ENCODE results near the gene NELL1. TPM values are rescaled to one million over a fixed set of nuclear protein-coding genes. Genes with fewer than 3 reads are reported as not detected.

The NELL1 gene
- total RNA-seq, 1 experiment from 2014 or later = 0.19 TPM

- Histone ChIP-seq H3K27ac (ENCODE audit: low read length) (no peak overlapping the region), H3K9ac (ENCODE audit: low read length) (no peak overlapping the region), H3K79me2 (ENCODE audit: low read length) (no peaks in the 10 kb centered on the region), H2AFZ (ENCODE audit: low read length) (no peak overlapping the region), H3K36me3 (ENCODE audit: insufficient read depth, low read length) (no peaks in the 10 kb centered on the region), H3K9me3 (ENCODE audit: low read length) (no peaks in the 10 kb centered on the region), H3K27me3 (ENCODE audit: low read length) (no peaks in the 10 kb centered on the region), H3K4me3 (ENCODE audit: low read length) (no peak overlapping the region), H3K4me1 (ENCODE audit: low read length) (peaks cover 5% of the 10 kb centered on the region), H3K4me2 (ENCODE audit: low read depth, low read length, poor library complexity, severe bottlenecking) (no peak overlapping the region), H3K9me2 (replicated peaks; ENCODE audit: insufficient read depth, low read length) (no peaks in the 10 kb centered on the region), H4K20me1 (ENCODE audit: insufficient read depth, low read depth, low read length) (no peaks in the 10 kb centered on the region)
- no peak for DNase-seq
Observed at GRCh38 chr11:21398195-21398594, 728.8 kb downstream of the NELL1 start.

GRCh38 chr11:21401496-21401895 is 732.1 kb downstream of the NELL1 start:
- Histone ChIP-seq H4K20me1 (ENCODE audit: insufficient read depth, low read depth, low read length) (no peaks in the 10 kb centered on the region), H3K36me3 (ENCODE audit: insufficient read depth, low read length) (no peaks in the 10 kb centered on the region), H3K9me2 (replicated peaks; ENCODE audit: insufficient read depth, low read length) (no peaks in the 10 kb centered on the region), H3K4me3 (ENCODE audit: low read length) (no peak overlapping the region), H3K4me1 (ENCODE audit: low read length) (peaks cover 23% of the 10 kb centered on the region), H3K4me2 (ENCODE audit: low read depth, low read length, poor library complexity, severe bottlenecking) (no peak overlapping the region), H3K9ac (ENCODE audit: low read length) (no peak overlapping the region), H3K27me3 (ENCODE audit: low read length) (no peaks in the 10 kb centered on the region), H3K79me2 (ENCODE audit: low read length) (no peaks in the 10 kb centered on the region), H3K9me3 (ENCODE audit: low read length) (no peaks in the 10 kb centered on the region), H2AFZ (ENCODE audit: low read length) (no peak overlapping the region), H3K27ac (ENCODE audit: low read length) (no peak overlapping the region)
- no peak for DNase-seq

GRCh38 chr11:21402274-21402673 is 732.9 kb downstream of the NELL1 start:
- no peaks in the 10 kb centered on the region for H3K36me3 ChIP-seq (ENCODE audit: insufficient read depth, low read length)
- no peak overlapping the region for H3K9ac ChIP-seq (ENCODE audit: low read length)
- no peaks in the 10 kb centered on the region for H3K79me2 ChIP-seq (ENCODE audit: low read length)
- no peak overlapping the region for H3K27ac ChIP-seq (ENCODE audit: low read length)
- H3K9me3 ChIP-seq (ENCODE audit: low read length) = no peaks in the 10 kb centered on the region
- H3K4me1 ChIP-seq (ENCODE audit: low read length) = peaks cover 23% of the 10 kb centered on the region
- no peak overlapping the region for H3K4me2 ChIP-seq (ENCODE audit: low read depth, low read length, poor library complexity, severe bottlenecking)
- no peaks in the 10 kb centered on the region for H3K9me2 ChIP-seq (replicated peaks; ENCODE audit: insufficient read depth, low read length)
- no peaks in the 10 kb centered on the region for H4K20me1 ChIP-seq (ENCODE audit: insufficient read depth, low read depth, low read length)
- H3K27me3 ChIP-seq (ENCODE audit: low read length) = no peaks in the 10 kb centered on the region
- no peak overlapping the region for H3K4me3 ChIP-seq (ENCODE audit: low read length)
- DNase-seq = no peak
- H2AFZ ChIP-seq (ENCODE audit: low read length) = no peak overlapping the region

- Histone ChIP-seq H3K9me3 (ENCODE audit: low read length) (no peaks in the 10 kb centered on the region), H3K4me1 (ENCODE audit: low read length) (peaks cover 23% of the 10 kb centered on the region), H3K36me3 (ENCODE audit: insufficient read depth, low read length) (no peaks in the 10 kb centered on the region), H2AFZ (ENCODE audit: low read length) (no peak overlapping the region), H3K27ac (ENCODE audit: low read length) (no peak overlapping the region), H4K20me1 (ENCODE audit: insufficient read depth, low read depth, low read length) (no peaks in the 10 kb centered on the region), H3K4me3 (ENCODE audit: low read length) (no peak overlapping the region), H3K27me3 (ENCODE audit: low read length) (no peaks in the 10 kb centered on the region), H3K9me2 (replicated peaks; ENCODE audit: insufficient read depth, low read length) (no peaks in the 10 kb centered on the region), H3K4me2 (ENCODE audit: low read depth, low read length, poor library complexity, severe bottlenecking) (peak overlapping the region; percentile 36), H3K79me2 (ENCODE audit: low read length) (no peaks in the 10 kb centered on the region), H3K9ac (ENCODE audit: low read length) (no peak overlapping the region)
- DNase-seq = no peak
Observed at GRCh38 chr11:21403069-21403468, 733.7 kb downstream of the NELL1 start.

- Histone ChIP-seq H3K79me2 (ENCODE audit: low read length) (no peaks in the 10 kb centered on the region), H3K4me2 (ENCODE audit: low read depth, low read length, poor library complexity, severe bottlenecking) (no peak overlapping the region), H3K27ac (ENCODE audit: low read length) (no peak overlapping the region), H3K4me3 (ENCODE audit: low read length) (no peak overlapping the region), H3K27me3 (ENCODE audit: low read length) (no peaks in the 10 kb centered on the region), H4K20me1 (ENCODE audit: insufficient read depth, low read depth, low read length) (no peaks in the 10 kb centered on the region), H3K4me1 (ENCODE audit: low read length) (peaks cover 23% of the 10 kb centered on the region), H3K9me2 (replicated peaks; ENCODE audit: insufficient read depth, low read length) (no peaks in the 10 kb centered on the region), H3K9ac (ENCODE audit: low read length) (no peak overlapping the region), H3K9me3 (ENCODE audit: low read length) (no peaks in the 10 kb centered on the region), H3K36me3 (ENCODE audit: insufficient read depth, low read length) (no peaks in the 10 kb centered on the region), H2AFZ (ENCODE audit: low read length) (no peak overlapping the region)
- DNase-seq = no peak
Observed at GRCh38 chr11:21405422-21405821, 736.0 kb downstream of the NELL1 start.

GRCh38 chr11:21410513-21410912 is 741.1 kb downstream of the NELL1 start:
- H3K9me2 ChIP-seq (replicated peaks; ENCODE audit: insufficient read depth, low read length) = no peaks in the 10 kb centered on the region
- H4K20me1 ChIP-seq (ENCODE audit: insufficient read depth, low read depth, low read length) = no peaks in the 10 kb centered on the region
- H3K27ac ChIP-seq (ENCODE audit: low read length) = no peak overlapping the region
- no peaks in the 10 kb centered on the region for H3K79me2 ChIP-seq (ENCODE audit: low read length)
- no peak for DNase-seq
- H3K4me1 ChIP-seq (ENCODE audit: low read length) = peaks cover 25% of the 10 kb centered on the region
- H3K36me3 ChIP-seq (ENCODE audit: insufficient read depth, low read length) = no peaks in the 10 kb centered on the region
- H3K4me3 ChIP-seq (ENCODE audit: low read length) = no peak overlapping the region
- H3K4me2 ChIP-seq (ENCODE audit: low read depth, low read length, poor library complexity, severe bottlenecking) = no peak overlapping the region
- H3K9ac ChIP-seq (ENCODE audit: low read length) = no peak overlapping the region
- H3K27me3 ChIP-seq (ENCODE audit: low read length) = no peaks in the 10 kb centered on the region
- no peak overlapping the region for H2AFZ ChIP-seq (ENCODE audit: low read length)
- no peaks in the 10 kb centered on the region for H3K9me3 ChIP-seq (ENCODE audit: low read length)

GRCh38 chr11:21411104-21411503 is 741.7 kb downstream of the NELL1 start:
- H4K20me1 ChIP-seq (ENCODE audit: insufficient read depth, low read depth, low read length) = no peaks in the 10 kb centered on the region
- no peak overlapping the region for H3K27ac ChIP-seq (ENCODE audit: low read length)
- H3K4me3 ChIP-seq (ENCODE audit: low read length) = no peak overlapping the region
- H3K4me2 ChIP-seq (ENCODE audit: low read depth, low read length, poor library complexity, severe bottlenecking) = no peak overlapping the region
- no peaks in the 10 kb centered on the region for H3K79me2 ChIP-seq (ENCODE audit: low read length)
- H2AFZ ChIP-seq (ENCODE audit: low read length) = no peak overlapping the region
- no peaks in the 10 kb centered on the region for H3K9me2 ChIP-seq (replicated peaks; ENCODE audit: insufficient read depth, low read length)
- H3K9me3 ChIP-seq (ENCODE audit: low read length) = no peaks in the 10 kb centered on the region
- H3K4me1 ChIP-seq (ENCODE audit: low read length) = peaks cover 31% of the 10 kb centered on the region
- no peaks in the 10 kb centered on the region for H3K36me3 ChIP-seq (ENCODE audit: insufficient read depth, low read length)
- no peak overlapping the region for H3K9ac ChIP-seq (ENCODE audit: low read length)
- DNase-seq = no peak
- H3K27me3 ChIP-seq (ENCODE audit: low read length) = no peaks in the 10 kb centered on the region

GRCh38 chr11:21411597-21411996 is 742.2 kb downstream of the NELL1 start:
- Histone ChIP-seq H3K4me1 (ENCODE audit: low read length) (peaks cover 36% of the 10 kb centered on the region), H3K36me3 (ENCODE audit: insufficient read depth, low read length) (no peaks in the 10 kb centered on the region), H3K4me3 (ENCODE audit: low read length) (no peak overlapping the region), H3K4me2 (ENCODE audit: low read depth, low read length, poor library complexity, severe bottlenecking) (no peak overlapping the region), H3K9ac (ENCODE audit: low read length) (no peak overlapping the region), H3K27me3 (ENCODE audit: low read length) (no peaks in the 10 kb centered on the region), H2AFZ (ENCODE audit: low read length) (no peak overlapping the region), H3K79me2 (ENCODE audit: low read length) (no peaks in the 10 kb centered on the region), H3K27ac (ENCODE audit: low read length) (no peak overlapping the region), H3K9me2 (replicated peaks; ENCODE audit: insufficient read depth, low read length) (no peaks in the 10 kb centered on the region), H4K20me1 (ENCODE audit: insufficient read depth, low read depth, low read length) (no peaks in the 10 kb centered on the region), H3K9me3 (ENCODE audit: low read length) (no peaks in the 10 kb centered on the region)
- no peak for DNase-seq

Measured in Karpas-422 (cell line).